Testis (tissue), 2 donors: Measurements from ENCODE around the gene POLR2B.

Source experiments
- CTCF ChIP-seq, 3 experiments: fragments of 450-650 bp in 2 of 3; fragments of 200-600 bp in 1 of 3; sonication (generic) in 1 of 3; IDR thresholded peaks; one replicate each; pipeline ENCODE4 v1.5.1; 2016 to 2019; ENCODE audit warnings: antibody characterized with exemption in 3 of 3, mild to moderate bottlenecking in 2 of 3, moderate library complexity in 1 of 3
- POLR2A ChIP-seq: fragments of 450-650 bp; IDR thresholded peaks from one replicate; pipeline ENCODE4 v1.6.1; 2017; ENCODE audit warnings: antibody characterized with exemption, mild to moderate bottlenecking, moderate library complexity

GRCh38 chr4:57068237-57068981, 89.7 kb downstream of the POLR2B start:
- TF ChIP-seq POLR2A (no peak), CTCF (IDR thresholded peaks at IDR 0.05) (no peak)
